ENCODE results near the gene IL4R. TPM values are rescaled to one million over a fixed set of nuclear protein-coding genes. Genes with fewer than 3 reads are reported as not detected.

Gene IL4R
- total and polyA plus RNA-seq, 2 of the 8 experiments (the other 6 are each of a cell fraction or from before 2014, with no cell fraction given): 29.1 to 29.4 TPM

DNA sequence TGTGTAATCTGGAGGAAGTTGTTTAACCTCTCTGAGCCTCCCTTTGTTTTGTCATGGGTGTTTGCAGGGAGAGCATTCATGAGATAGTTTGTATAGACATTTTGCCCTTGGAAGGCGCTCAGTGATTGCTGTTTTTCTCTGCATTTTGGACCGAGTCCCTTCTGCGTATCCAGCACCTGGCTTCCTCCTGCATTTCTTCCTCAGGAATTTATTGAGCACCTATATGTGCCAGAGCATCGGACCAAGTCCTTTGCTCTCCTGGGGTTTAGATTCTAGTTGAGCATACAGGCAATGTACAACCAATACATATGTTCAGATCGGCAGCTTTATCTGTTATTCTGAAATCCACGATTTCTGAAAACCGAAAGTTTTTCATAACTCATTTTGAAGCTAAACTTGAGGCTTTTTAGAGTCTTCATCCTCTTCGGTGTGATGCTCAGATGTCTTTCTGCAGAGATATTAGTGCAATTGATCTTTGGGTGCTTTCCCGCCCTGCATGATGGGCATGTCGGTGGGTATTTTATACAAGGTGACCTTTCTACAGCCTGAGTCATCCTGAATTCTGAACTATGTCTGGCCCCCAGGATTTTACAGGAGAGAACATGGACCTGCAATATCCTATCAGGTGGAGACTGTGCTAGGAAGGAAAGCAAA, 4.1 kb downstream of the IL4R start (continued):
- TF ChIP-seq JUND (IDR thresholded peaks at IDR 0.05; ENCODE audit: low read length) (no peak), SUZ12 (IDR thresholded peaks at IDR 0.05; ENCODE audit: low read length) (no peak), SAP30 (IDR thresholded peaks at IDR 0.05; ENCODE audit: insufficient read depth, insufficient replicate concordance, low read length) (no peak), HDAC2 (IDR thresholded peaks at IDR 0.05; ENCODE audit: borderline replicate concordance in 1 of 2, low read depth in 2 of 2, low read length in 2 of 2) (no peak), KDM5A (IDR thresholded peaks at IDR 0.05; ENCODE audit: low read length) (no peak), NRF1 (IDR thresholded peaks at IDR 0.05; ENCODE audit: low read depth, low read length) (no peak)

All from H1 (cell line).